Activated CD4-positive, alpha-beta T cell treated with anti-CD3 and anti-CD28 coated beads, Interleukin-2, Interleukin-4, amounts not matched to agents 100 ng/mL and 50 ng/mL, durations not matched to agents 16 hours and 8 hours (primary cell): Measurements from ENCODE around the gene TOMM40.

Experiments
- DNase-seq: peaks from one replicate; pipeline ENCODE4 v3.0.0-alpha.2; 2020; ENCODE audit warnings: low spot score

Gene TOMM40

DNA sequence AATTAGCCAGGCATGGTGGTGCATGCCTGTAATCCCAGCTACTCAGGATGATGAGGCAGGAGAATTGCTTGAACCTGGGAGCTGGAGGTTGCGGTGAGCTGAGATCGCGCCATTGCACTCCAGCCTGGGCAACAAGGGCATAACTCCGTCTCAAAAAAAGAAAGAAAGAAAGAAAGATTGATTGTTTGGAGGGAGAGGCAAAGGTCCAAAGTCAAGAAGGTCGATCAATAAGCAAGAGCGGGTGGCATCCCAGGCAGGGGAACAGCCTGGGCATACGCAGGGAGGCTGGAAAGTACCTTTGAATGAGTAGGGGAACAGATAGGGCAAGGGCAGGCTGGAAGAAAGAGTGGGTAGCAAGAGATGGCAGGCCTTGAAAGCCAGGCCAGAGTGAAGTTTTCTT is 39.0 kb downstream of the TOMM40 start:
- DNase-seq, result no peak

DNA sequence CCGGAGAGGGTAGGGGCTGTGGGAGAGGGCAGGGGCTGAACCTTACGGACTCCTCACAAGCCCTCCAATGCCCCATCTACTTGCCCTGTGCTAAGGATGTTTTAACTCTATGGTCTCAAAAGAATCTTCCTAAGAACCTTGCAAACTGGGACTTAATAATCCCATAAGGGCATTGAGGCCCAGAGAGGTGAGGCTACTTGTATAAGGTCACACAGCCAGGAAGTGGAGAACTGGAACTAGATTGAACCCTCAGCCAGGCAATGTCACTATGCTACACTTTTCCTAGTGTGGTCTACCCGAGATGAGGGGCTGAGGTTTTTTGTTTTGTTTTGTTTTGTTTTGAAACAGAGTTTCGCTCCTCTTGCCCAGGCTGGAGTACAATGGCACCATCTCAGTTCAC is 40.5 kb downstream of the TOMM40 start:
- no peak for DNase-seq

DNA sequence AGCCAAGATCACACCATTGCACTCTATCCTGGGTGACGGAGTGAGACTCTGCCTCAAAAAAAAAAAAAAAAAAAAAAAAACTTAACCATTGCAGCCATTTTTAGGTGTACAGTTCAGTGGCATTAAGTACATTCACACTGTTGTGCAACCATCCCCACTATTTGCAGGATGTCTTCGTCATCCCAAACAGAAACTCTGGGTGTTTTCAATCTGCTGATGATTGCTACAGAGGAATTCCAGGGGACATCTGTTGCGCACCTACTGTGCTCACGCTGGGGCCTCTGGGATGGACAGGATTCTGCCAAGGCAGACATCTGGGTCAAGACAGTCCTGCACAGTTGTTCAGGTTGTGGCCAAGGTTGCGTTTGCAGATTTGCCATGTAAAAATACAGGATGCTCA is 48.6 kb downstream of the TOMM40 start:
- DNase-seq, result no peak

DNA sequence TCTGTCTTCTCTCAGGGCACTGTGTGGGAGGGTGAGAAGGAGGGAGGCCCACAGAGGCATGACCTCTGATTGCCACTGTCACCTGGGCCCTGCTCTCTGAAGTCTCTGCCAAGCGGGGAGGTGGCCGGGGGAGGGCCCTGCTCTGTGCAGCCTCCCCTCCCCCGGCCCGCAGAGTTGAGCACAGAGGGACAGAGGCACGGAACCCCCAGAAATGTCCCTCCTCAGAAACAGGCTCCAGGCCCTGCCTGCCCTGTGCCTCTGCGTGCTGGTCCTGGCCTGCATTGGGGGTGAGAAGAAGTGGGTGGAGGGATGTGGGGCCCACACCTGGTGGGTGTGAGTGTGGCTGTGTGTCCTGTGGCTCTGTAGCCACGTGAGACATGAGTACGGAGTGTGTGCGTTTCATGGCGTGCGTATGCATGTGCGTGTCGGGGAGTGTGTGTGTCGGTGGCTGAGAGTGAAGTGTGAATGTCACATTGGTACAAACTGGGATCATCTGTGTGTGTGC is 51.1 kb downstream of the TOMM40 start, which contains the start of gene APOC4:
APOC4 (plus strand) TSS at position 171 of the 505 bp plus-strand sequence; CDS start at position 212, 41 bp downstream.
- DNase-seq, result no peak

DNA sequence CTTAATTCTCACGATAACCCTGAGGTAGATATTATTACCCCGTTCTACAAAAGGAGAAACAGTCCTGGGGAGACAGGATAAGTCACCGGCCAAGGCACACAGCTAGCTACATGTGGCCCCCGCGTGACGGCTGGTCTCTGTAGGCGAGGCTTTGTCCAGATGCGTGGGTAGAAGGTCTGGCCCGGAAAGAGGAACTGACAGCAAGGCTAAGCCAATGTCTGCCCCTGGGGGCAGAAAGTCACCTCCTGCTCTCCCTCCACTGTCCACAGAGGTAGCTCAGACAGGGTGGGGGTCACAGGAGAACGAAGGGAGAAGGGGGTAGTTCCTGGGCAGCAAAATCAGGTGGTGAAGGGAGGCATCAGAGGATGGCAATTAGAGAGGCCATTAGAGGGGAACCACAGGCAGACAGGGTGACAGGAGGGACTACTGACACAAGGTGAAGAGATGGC is 52.8 kb downstream of the TOMM40 start:
- no peak for DNase-seq

DNA sequence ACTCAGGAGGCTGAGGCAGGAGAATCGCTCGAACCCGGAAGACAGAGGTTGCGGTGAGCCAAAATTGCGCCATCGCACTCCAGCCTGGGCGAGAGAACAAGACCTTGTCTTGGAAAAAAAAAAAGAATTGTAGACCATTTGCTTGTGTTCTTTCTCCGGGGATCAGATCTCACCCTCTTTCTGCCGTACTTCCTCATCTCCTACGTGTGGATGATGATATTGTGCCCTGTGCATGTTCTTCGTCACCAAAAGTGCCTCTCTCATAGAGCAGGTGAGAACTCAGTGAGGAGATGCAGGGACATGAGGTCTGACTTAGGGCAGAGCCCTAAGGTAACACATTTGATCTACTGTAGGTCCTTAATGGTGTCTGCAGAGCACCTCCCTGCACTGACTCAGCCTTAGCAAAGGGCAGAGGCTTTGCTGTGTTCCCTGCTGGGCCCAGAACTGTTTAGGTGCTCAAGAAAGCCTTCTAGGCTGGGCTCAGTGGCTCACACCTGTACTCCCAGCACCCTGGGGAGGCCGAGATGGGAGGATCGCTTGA is 56.1 kb downstream of the TOMM40 start:
- no peak for DNase-seq

DNA sequence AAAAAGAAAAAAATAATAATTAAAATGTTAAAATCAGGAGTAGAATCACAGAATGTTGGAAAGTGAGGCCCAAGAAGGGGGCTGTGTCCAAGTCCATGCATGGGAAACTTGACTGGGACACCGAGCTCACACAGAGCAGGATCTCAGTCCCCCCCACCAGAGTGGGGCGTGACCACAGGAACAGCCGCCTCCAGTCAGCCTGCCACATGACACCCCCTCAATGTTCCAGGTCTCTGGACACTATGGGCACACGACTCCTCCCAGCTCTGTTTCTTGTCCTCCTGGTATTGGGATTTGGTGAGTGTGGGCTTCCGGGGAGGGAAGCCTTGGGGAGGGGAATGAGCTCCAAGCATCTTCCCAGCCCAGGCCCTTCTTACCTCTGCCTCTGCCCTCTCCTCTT is 57.2 kb downstream of the TOMM40 start:
- no peak for DNase-seq

DNA sequence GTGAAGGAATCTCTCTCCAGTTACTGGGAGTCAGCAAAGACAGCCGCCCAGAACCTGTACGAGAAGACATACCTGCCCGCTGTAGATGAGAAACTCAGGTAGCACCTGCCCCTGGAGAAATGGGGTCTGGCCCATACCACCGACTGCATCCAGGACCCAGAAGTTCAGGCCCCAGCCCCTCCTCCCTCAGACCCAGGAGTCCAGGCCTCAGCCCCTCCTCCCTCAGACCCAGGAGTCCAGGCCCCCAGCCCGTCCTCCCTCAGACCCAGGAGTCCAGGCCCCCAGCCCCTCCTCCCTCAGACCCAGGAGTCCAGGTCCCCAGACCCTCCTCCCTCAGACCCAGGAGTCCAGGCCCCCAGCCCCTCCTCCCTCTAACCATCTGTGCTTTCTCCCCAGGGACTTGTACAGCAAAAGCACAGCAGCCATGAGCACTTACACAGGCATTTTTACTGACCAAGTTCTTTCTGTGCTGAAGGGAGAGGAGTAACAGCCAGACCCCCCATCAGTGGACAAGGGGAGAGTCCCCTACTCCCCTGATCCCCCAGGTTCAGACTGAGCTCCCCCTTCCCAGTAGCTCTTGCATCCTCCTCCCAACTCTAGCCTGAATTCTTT is 57.8 kb downstream of the TOMM40 start:
- no peak for DNase-seq

DNA sequence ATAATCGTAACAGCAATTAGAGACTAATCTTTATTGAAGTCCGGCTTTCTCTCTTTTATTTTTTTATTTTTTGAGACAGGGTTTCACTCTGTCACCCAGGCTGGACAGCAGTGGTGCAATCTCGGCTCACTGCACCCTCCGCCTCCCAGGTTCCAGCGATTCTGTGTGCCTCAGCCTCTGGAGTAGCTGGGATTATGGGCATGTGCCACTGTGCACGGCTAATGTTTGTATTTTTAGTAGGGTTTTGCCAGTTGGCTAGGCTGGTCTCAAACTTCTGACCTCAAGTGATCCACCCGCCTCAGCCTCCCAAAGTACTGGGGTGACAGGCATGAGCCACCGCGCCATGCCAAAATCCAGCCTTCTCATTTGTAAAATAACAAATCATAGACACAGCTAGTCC is 58.5 kb downstream of the TOMM40 start:
- DNase-seq, result no peak

DNA sequence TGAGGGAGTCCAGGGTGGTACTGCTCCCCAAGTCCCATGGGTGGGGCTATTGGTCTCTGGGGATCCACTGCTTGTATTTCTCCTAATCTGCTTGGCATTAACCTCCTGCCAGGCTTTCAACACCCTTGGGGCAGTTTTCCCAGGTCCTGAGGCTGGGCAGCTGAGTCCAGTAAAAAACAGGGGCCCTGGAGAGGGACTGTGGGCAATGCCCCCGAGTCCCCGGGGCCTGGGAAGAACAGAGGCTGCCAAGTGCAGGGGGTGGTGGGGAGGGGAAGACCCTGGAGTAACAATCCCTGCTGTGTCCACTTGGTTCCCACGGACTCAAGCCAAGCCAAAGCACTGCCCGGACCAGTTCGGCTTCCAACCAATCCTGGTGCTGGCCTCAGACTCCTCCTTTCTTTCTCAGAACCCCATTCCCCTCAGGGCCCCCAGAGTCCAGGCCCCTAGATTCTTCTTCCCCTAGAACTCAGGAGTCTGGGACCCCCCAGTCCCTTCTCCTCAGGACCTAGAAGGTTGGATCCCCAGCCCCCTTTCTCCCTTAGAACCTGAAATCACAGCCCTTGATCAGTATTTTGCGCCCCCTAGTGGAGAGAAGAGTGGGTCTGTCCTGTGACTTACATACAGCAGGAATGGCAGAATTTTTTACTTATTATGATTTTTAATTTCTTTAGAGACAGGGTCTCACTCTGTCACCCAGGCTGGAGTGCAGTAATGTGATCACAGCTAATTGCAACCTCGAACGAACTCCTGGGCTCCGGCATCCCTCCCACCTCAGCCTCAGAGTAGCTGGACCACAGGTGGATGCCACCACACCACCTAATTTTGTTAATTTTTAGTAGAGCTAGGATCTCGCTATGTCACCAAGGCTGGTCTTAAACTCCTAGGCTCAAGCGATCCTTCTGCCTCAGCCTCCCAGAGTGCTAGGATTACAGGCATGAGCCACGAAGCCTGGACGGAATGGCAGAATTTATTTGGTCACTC is 60.4 kb downstream of the TOMM40 start:
- peak; percentile 80 for DNase-seq
